ENCODE results near the gene ZMYND8. TPM values are rescaled to one million over a fixed set of nuclear protein-coding genes. Genes with fewer than 3 reads are reported as not detected.
A peak's percentile ranks its signal among the peaks of the same experiment; 100 is the strongest.
"Not testable (repeated sequence)": the region's sequence is repeated elsewhere in the genome, so short reads cannot be mapped to it uniquely, and the experiment has no call there.

Gene ZMYND8
- 12.2 TPM for total RNA-seq
- polyA plus RNA-seq (ENCODE audit: insufficient read depth in 1 of 8, insufficient read length in 8 of 8, low replicate concordance in 1 of 8), result 10 to 100 TPM; 15.3 to 18.9 (median 16.4) TPM
- long read RNA-seq, donor 1, result 0 reads
- long read RNA-seq, donor 2, result 0 reads
- long read RNA-seq, donor 3, partial matches to known transcripts, result 6 of 6 reads
- long read RNA-seq, donor 3, other reads (novel, unspliced or antisense), result 0 of 6 reads
- long read RNA-seq, donor 4, result 0 reads
- long read RNA-seq, donor 5, full-length matches to known transcripts, result 1 of 1 reads
- long read RNA-seq, donor 5, partial matches to known transcripts, result 0 of 1 reads
- long read RNA-seq, donor 5, other reads (novel, unspliced or antisense), result 0 of 1 reads
- long read RNA-seq, donor 6, result 0 reads
- long read RNA-seq, donor 7, partial matches to known transcripts, result 0 of 1 reads
- long read RNA-seq, donor 7, other reads (novel, unspliced or antisense), result 0 of 1 reads
- long read RNA-seq, donor 8, result 0 reads
- long read RNA-seq, donor 9, result 0 reads
- long read RNA-seq, donor 10, result 0 reads
- long read RNA-seq, donor 11, partial matches to known transcripts, result 0 of 1 reads
- long read RNA-seq, donor 11, other reads (novel, unspliced or antisense), result 0 of 1 reads

DNA sequence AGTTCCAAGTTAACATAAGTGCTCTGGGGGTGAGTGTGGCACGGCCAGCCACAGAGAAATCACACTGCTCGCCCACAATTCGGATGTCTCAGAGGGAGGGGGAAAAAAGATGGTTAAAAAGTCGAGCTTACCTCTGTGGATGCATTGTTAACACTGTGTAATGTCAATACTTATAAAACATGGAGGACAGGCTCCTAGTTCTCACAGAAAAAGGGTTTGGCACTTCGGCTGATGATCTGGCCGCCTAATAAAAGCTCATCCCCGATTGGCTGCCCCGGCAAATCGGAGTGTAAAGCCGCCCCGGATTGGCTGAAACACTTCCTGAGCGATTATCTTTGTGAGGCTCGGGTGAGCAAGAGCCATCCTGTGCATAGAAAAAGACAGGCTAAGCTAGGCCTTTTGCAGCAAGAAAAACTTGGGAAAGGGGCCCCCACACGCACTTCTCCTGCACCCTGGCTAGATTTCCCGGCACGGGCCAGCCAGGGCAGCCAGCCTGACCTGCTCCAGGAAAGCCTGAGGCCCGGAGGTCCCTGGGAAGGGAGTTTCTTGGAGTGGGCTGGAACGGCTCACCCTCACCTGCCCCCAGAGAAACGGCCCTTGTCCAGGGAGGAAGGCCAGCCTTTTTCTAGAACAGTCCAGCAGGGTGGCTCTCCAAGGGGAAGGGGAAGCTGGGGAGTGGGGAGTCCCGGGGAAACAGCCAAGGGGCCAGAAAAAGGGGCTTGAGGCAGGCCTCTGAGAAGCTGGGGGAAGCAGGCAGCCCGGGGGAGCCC is at the start of gene ZMYND8:
Gene ZMYND8, minus strand, starts transcription at position 174 of the 770 bp plus-strand sequence. Its CDS starts 29 bp downstream, at position 145.
- 9% methylated on average over 17 of the region's 21 CpGs for WGBS (ENCODE audit: insufficient coverage)
- Histone ChIP-seq H3K4me3 (ENCODE audit: low read length) (peak within 1 kb of the TSS; percentile 23), H3K27ac (ENCODE audit: low read length) (peak within 1 kb of the TSS; percentile 99), H3K4me1 (ENCODE audit: control insufficient read depth, insufficient read depth, low read length) (peaks cover 94% of the 10 kb centered on the region), H3K36me3 (ENCODE audit: control insufficient read depth, insufficient read depth, low read length) (peaks cover 3% of the 10 kb centered on the region), H3K27me3 (ENCODE audit: control insufficient read depth, insufficient read depth, low read length) (no peaks in the 10 kb centered on the region), H3K9me3 (replicated peaks; ENCODE audit: control insufficient read depth, low read depth, low read length) (no peaks in the 10 kb centered on the region)
- DNase-seq, result peak; percentile 97

DNA sequence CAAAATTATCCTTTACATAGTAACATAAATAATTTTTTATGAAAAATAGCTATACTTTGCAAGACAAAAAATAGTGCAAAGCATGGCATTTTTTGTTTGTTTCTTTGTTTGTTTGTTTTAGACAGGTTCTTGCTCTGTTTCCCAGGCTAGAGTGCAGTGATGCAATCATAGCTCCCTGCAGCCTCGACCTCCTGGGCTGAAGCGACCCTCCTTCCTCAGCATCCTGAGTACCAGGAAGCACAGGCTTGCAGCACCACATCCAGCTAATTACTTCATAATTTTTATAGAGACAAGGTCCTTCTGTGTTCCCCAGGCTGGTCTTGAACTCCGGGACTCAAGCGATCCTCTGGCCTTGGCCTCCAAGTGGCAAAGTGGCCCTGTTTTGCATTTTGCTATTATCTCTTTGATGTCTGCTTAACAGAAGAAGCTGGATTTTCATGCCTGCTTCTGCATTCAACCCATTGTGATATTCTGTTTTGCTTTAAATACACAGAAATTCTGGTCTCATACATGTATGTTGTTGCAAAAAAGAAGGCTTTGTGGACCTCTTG is 49.4 kb upstream of the ZMYND8 start:
- Histone ChIP-seq H3K27me3 (ENCODE audit: control insufficient read depth, insufficient read depth, low read length) (no peaks in the 10 kb centered on the region), H3K27ac (ENCODE audit: low read length) (no peak overlapping the region), H3K4me1 (ENCODE audit: control insufficient read depth, insufficient read depth, low read length) (no peaks in the 10 kb centered on the region), H3K4me3 (ENCODE audit: low read length) (no peak overlapping the region), H3K9me3 (replicated peaks; ENCODE audit: control insufficient read depth, low read depth, low read length) (no peaks in the 10 kb centered on the region), H3K36me3 (ENCODE audit: control insufficient read depth, insufficient read depth, low read length) (no peaks in the 10 kb centered on the region)
- 79% methylated on average over 4 of the region's 4 CpGs for WGBS (ENCODE audit: insufficient coverage)
- no peak for DNase-seq

DNA sequence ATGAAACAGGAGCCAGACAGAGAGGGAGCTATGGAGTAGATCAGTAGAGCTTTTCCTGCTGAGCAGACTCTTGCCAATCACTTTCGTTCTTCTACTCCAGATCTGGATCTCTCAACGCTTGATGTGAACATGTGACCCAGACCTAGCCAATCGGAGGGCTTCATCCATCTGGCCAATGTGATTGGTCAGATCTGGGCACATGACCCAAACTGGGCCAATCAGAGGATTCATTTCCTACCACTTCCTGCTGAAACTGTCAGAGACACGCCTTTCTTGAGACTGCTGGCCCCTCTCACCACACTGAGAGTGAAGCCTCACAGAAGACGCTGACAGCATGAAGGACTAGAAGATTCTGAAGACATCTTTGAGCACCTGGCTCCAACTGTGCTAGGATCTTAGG is 44.2 kb upstream of the ZMYND8 start:
- Histone ChIP-seq H3K27me3 (ENCODE audit: control insufficient read depth, insufficient read depth, low read length) (no peaks in the 10 kb centered on the region), H3K27ac (ENCODE audit: low read length) (no peak overlapping the region), H3K4me1 (ENCODE audit: control insufficient read depth, insufficient read depth, low read length) (peaks cover 7% of the 10 kb centered on the region), H3K9me3 (replicated peaks; ENCODE audit: control insufficient read depth, low read depth, low read length) (no peaks in the 10 kb centered on the region), H3K36me3 (ENCODE audit: control insufficient read depth, insufficient read depth, low read length) (no peaks in the 10 kb centered on the region), H3K4me3 (ENCODE audit: low read length) (no peak overlapping the region)
- WGBS (ENCODE audit: insufficient coverage), result 81% methylated on average over 3 of the region's 5 CpGs
- DNase-seq, result no peak

DNA sequence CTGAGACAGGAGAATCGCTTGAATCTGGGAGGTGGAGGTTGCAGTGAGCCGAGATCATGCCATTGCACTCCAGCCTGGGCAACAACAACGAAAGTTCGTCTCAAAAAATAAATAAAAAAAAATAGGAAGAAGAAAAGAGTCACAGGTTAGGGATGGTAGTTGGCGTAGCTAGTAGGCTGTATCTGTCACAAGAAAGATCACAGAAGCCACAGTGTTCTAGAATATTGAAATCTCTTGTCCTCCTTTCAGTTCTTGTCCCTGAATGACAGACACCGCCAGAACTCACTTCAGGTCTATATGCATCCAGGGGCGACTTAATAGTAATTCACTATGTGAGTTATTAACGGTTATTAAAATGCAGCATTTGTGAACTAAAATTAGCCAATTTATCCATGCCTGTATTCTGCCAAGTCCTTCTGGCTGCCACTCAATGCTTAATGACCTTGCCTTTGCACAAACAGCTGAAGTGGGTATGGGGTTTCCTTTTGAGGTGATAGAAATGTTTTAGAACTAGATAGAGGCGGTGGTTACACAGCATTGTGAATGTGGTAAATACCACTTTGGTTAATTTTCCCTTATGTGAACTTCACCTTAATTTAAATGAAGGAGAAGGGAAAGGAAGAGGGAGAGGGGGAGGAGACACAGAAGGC is 41.3 kb upstream of the ZMYND8 start:
- no peak overlapping the region for H3K27ac ChIP-seq (ENCODE audit: low read length)
- H3K36me3 ChIP-seq (ENCODE audit: control insufficient read depth, insufficient read depth, low read length), result no peaks in the 10 kb centered on the region
- peaks cover 7% of the 10 kb centered on the region for H3K4me1 ChIP-seq (ENCODE audit: control insufficient read depth, insufficient read depth, low read length)
- no peaks in the 10 kb centered on the region for H3K27me3 ChIP-seq (ENCODE audit: control insufficient read depth, insufficient read depth, low read length)
- no peak for DNase-seq
- H3K4me3 ChIP-seq (ENCODE audit: low read length), result no peak overlapping the region
- H3K9me3 ChIP-seq (replicated peaks; ENCODE audit: control insufficient read depth, low read depth, low read length), result no peaks in the 10 kb centered on the region
- 88% methylated on average over 5 of the region's 9 CpGs for WGBS (ENCODE audit: insufficient coverage)

DNA sequence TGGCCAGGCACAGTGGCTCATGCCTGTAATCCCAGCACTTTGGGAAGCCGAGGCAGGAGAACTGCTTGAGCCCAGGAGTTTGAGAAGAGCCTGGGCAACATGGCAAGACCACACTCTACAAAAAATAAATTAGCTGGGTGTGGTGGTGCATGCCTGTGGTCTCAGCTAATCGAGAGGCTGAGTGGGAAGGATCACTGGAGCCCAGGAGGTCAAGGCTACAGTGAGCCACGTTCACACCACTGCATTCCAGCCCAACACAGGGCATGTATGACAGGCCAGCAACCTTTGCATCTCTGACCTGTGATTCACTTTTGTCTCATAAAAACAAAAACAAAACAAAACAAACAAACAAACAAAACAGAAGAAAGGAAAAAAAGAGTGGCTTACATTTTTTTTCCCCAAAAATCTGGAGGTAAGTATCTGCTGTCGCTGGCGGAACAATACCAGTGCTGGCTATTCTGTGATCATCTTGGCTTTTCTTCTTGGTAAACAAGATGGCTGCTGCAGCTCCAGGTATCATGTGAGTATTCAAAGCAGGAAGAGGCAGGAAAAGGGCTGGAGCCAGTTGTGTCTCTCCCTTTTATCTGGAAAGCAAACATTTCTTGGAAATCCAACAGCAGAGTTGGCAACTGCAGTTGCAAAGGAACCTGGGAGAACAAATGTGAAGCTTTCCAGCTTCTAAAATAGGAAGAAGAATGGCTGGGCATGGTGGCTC is 40.4 kb upstream of the ZMYND8 start:
- H3K9me3 ChIP-seq (replicated peaks; ENCODE audit: control insufficient read depth, low read depth, low read length), result no peaks in the 10 kb centered on the region
- H3K27ac ChIP-seq (ENCODE audit: low read length), result no peak overlapping the region
- no peak for DNase-seq
- H3K36me3 ChIP-seq (ENCODE audit: control insufficient read depth, insufficient read depth, low read length), result no peaks in the 10 kb centered on the region
- 100% methylated on average over 2 of the region's 5 CpGs for WGBS (ENCODE audit: insufficient coverage)
- H3K4me1 ChIP-seq (ENCODE audit: control insufficient read depth, insufficient read depth, low read length), result peaks cover 7% of the 10 kb centered on the region
- H3K27me3 ChIP-seq (ENCODE audit: control insufficient read depth, insufficient read depth, low read length), result no peaks in the 10 kb centered on the region
- H3K4me3 ChIP-seq (ENCODE audit: low read length), result no peak overlapping the region

DNA sequence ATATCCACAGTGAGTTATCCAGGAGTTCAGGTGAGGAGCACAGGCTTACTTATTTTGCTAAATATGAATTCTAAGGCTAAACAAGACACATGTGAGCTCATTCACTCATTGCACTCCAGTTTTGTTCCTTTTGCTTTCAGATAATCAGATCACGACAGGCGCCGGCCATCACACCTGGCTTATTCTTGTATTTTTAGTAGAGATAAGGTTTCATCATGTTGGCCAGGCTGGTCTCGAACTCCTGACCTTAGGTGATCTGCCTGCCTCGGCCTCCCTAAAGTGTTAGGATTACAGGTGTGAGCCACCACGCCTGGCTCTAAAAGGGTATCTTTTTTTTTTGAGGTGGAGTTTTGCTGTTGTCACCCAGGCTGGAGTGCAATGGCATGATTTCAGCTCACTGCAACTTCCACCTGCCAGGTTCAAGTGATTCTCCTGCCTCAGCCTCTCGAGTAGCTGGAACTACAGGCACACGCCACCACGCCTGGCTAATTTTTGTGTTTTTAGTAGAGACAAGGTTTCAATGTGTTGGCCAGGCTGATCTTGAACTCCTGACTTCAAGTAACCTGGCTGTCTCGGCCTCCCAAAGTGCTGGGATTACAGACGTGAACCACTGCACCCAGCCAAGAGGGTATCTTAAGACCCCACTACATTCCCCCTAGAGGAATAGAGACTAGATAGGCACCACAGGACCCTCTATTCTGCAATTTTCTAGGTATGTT is 37.5 kb upstream of the ZMYND8 start:
- H3K27ac ChIP-seq (ENCODE audit: low read length); H3K4me3 ChIP-seq (ENCODE audit: low read length); H3K27me3 ChIP-seq (ENCODE audit: control insufficient read depth, insufficient read depth, low read length); H3K4me1 ChIP-seq (ENCODE audit: control insufficient read depth, insufficient read depth, low read length); DNase-seq; H3K9me3 ChIP-seq (replicated peaks; ENCODE audit: control insufficient read depth, low read depth, low read length); H3K36me3 ChIP-seq (ENCODE audit: control insufficient read depth, insufficient read depth, low read length): not testable (repeated sequence)
- WGBS (ENCODE audit: insufficient coverage), result 100% methylated on average over 3 of the region's 11 CpGs

DNA sequence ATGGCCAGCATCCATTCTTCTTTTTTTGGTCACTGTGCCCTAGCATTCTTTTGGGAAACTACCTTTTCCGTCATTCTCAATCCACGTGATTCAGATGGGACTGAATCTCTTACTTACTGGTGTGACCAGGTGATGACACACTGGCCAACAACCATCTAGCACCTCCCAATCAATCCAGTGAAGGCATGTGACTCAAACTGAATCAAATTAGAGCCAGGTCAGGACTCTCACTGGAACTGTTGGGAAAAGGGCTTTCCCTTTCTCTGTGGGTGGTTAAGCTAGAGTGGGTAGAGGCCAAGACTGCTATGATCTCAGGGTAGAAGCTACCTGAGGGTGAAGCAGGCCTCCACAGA is 36.2 kb upstream of the ZMYND8 start:
- Histone ChIP-seq H3K27me3 (ENCODE audit: control insufficient read depth, insufficient read depth, low read length) (no peaks in the 10 kb centered on the region), H3K4me1 (ENCODE audit: control insufficient read depth, insufficient read depth, low read length) (peaks cover 2% of the 10 kb centered on the region), H3K27ac (ENCODE audit: low read length) (no peak overlapping the region), H3K9me3 (replicated peaks; ENCODE audit: control insufficient read depth, low read depth, low read length) (no peaks in the 10 kb centered on the region), H3K4me3 (ENCODE audit: low read length) (no peak overlapping the region), H3K36me3 (ENCODE audit: control insufficient read depth, insufficient read depth, low read length) (no peaks in the 10 kb centered on the region)
- 90% methylated on average over 2 of the region's 2 CpGs for WGBS (ENCODE audit: insufficient coverage)
- DNase-seq, result no peak

DNA sequence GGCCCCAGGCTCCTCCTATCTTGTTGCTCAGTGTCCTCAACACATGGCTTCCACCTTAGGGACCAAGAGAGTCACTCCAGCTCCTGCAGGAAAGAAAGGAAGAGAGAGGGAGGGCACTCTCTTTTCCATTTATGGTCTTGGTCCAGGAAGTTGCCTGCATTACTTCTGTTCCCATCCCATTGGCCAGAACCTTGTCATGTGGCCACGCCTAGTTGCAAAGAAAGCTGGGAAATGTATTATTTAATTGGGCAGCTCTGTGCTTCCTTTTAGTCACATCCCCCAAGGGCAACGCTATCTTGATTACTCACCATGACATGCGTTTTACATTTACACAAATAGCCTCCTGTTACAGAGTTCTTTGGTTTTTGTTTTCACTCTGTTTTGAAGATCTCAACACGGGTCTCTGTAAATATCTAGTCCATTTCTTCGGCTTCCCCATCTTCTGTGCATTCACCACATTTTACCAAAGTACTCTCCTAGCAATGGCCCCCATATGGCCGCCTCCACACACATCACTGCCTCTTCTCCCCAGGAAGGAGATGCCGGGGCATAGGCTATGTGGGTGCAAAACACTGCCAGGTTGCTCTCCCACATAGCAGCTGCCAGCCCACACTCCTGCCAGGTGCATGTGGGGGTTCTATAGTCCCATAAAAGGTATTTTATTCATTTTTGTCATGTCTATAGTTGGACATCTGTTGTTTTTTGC is 35.7 kb upstream of the ZMYND8 start:
- Histone ChIP-seq H3K36me3 (ENCODE audit: control insufficient read depth, insufficient read depth, low read length) (no peaks in the 10 kb centered on the region), H3K4me3 (ENCODE audit: low read length) (no peak overlapping the region), H3K27ac (ENCODE audit: low read length) (no peak overlapping the region), H3K4me1 (ENCODE audit: control insufficient read depth, insufficient read depth, low read length) (no peaks in the 10 kb centered on the region), H3K27me3 (ENCODE audit: control insufficient read depth, insufficient read depth, low read length) (no peaks in the 10 kb centered on the region), H3K9me3 (replicated peaks; ENCODE audit: control insufficient read depth, low read depth, low read length) (no peaks in the 10 kb centered on the region)
- 54% methylated on average over 2 of the region's 7 CpGs for WGBS (ENCODE audit: insufficient coverage)
- no peak for DNase-seq
